Ovary (tissue), 9 donors: ENCODE results near the gene SNX7. TPM values are rescaled to one million over a fixed set of nuclear protein-coding genes. Genes with fewer than 3 reads are reported as not detected.

Source experiments
- DNase-seq, 5 donors: peaks; one replicate each; pipeline ENCODE4 v3.0.0-alpha.2; 2019 to 2020
- H3K27ac ChIP-seq, 2 donors: fragments of 200-600 bp; one replicate each; pipeline versions ENCODE4 v1.5.1 to v1.8.0; 2019 to 2022
- H3K27me3 ChIP-seq: fragments of 200-600 bp; one replicate; pipeline ENCODE4 v1.8.0; 2022
- H3K36me3 ChIP-seq: fragments of 200-600 bp; sonication (generic); one replicate; pipeline ENCODE4 v1.5.1; 2019
- H3K4me1 ChIP-seq: one replicate; pipeline ENCODE4 v1.8.1; 2013; ENCODE audit warnings: mild to moderate bottlenecking, moderate library complexity; ENCODE audit not compliant: insufficient read depth
- H3K4me3 ChIP-seq: fragments of 200-600 bp; sonication (generic); one replicate; pipeline ENCODE4 v1.5.1; 2017
- H3K9me3 ChIP-seq, 2 donors: fragments of 200-600 bp in 1 of 2; sonication (generic) in 1 of 2; one replicate each; pipeline versions ENCODE4 v1.5.1 to v1.8.1; 2013 to 2019; ENCODE audit warnings: mild to moderate bottlenecking in 1 of 2, moderate library complexity in 1 of 2
- CTCF ChIP-seq, 3 donors: fragments of 450-650 bp in 2 of 3; fragments of 200-600 bp in 1 of 3; IDR thresholded peaks; one replicate each; pipeline versions ENCODE4 v1.5.1 to v1.8.0; 2016 to 2022; ENCODE audit warnings: antibody characterized with exemption in 3 of 3, mild to moderate bottlenecking in 1 of 3
- EP300 ChIP-seq: sonication (generic); formaldehyde crosslinking; IDR thresholded peaks from one replicate; pipeline ENCODE4 v1.6.1; 2017; ENCODE audit warnings: antibody characterized with exemption
- POLR2A ChIP-seq: fragments of 450-650 bp; IDR thresholded peaks from one replicate; pipeline ENCODE4 v1.6.1; 2017; ENCODE audit warnings: antibody characterized with exemption, mild to moderate bottlenecking, moderate library complexity
- WGBS, 3 donors: extraction: QIAGEN DNeasy Blood & Tissue Kit in 1 of 3; methylation state at CpG; one replicate each; pipeline versions ENCODE4 v1.1.5 to v1.1.7; 2013 to 2017; 5-methylcytosine and 5-hydroxymethylcytosine counted together
- intact Hi-C, 4 donors: fragments of 100-400 bp; cut with DNase I; formaldehyde crosslinking; loops; one replicate each; pipeline versions ENCODE4 v1.11.0 to v1.15.1; 2022 to 2023
- polyA plus RNA-seq, 2 donors: library from polyadenylated mRNA; stranded (reverse); fragments of 200-250 nt in 1 of 2; fragments of 350-450 nt in 1 of 2; fragmentation: Illumina TruSeq in 1 of 2; extraction: RNeasy Lipid Tissue Mini Kit (QIAGEN cat#74804) in 1 of 2; gene quantifications; one replicate each; pipeline ENCODE4 v1.2.3, GENCODE V29; 2013 to 2014
- total RNA-seq, 7 donors: library from RNA; depleted of rRNA in 2 of 7; stranded (reverse); fragments of >200 nt in 2 of 7; fragmentation: NEBNext Ultra II Directional in 3 of 7; extraction: Animal tissue kit (Norgen Biotek cat#: 25700) in 3 of 7; gene quantifications; one replicate each; pipeline versions ENCODE4 v1.1.0 to v1.2.4, GENCODE V29; 2016 to 2023
- donor health status: DM: no; HTN: no; CAD: no; lungs with moderate emphysema.
- donor health status: DM: no; HTN: no; CAD: no.
- donor health status: Bipolar disorder and iron deficiency.
- donor health status: DM: yes; HTN: yes; CAD: no.
- donor health status: DM: no; HTN: no; CAD: no.
- donor health status: DM: yes; HTN: yes; CAD: no.

SNX7 gene
- total and polyA plus RNA-seq, 9 donors, result 5.4 to 33.0 (median 11.7) TPM

GRCh38 chr1:98690576-98690975, 29.1 kb downstream of the SNX7 start:
- TF ChIP-seq EP300, result no peak
- TF ChIP-seq POLR2A, result no peak
- no peak for TF ChIP-seq CTCF (IDR thresholded peaks at IDR 0.05)
- no peak overlapping the region for H3K4me3 ChIP-seq
- no peak overlapping the region for H3K27ac ChIP-seq
- H3K36me3 ChIP-seq, result no peaks in the 10 kb centered on the region
- DNase-seq, result no peak
- no peaks in the 10 kb centered on the region for H3K4me1 ChIP-seq
- no peaks in the 10 kb centered on the region for H3K9me3 ChIP-seq
- intact Hi-C loops, result no loop called here
- H3K27me3 ChIP-seq, result no peaks in the 10 kb centered on the region

GRCh38 chr1:98692482-98692881, 31.0 kb downstream of the SNX7 start:
- Histone ChIP-seq H3K9me3 (no peaks in the 10 kb centered on the region), H3K27me3 (no peaks in the 10 kb centered on the region), H3K4me1 (no peaks in the 10 kb centered on the region), H3K27ac (no peak overlapping the region), H3K36me3 (no peaks in the 10 kb centered on the region), H3K4me3 (no peak overlapping the region)
- 88 to 96% (median 95%) methylated on average over 2 of the region's 2 CpGs for WGBS, 3 donors
- no peak for DNase-seq
- intact Hi-C loops, result no loop called here
- no peak for TF ChIP-seq CTCF (IDR thresholded peaks at IDR 0.05)
- no peak for TF ChIP-seq EP300

- intact Hi-C loops, result no loop called here
- no peak for DNase-seq
- no peaks in the 10 kb centered on the region for H3K9me3 ChIP-seq
- no peak overlapping the region for H3K4me3 ChIP-seq
- no peaks in the 10 kb centered on the region for H3K27me3 ChIP-seq
- 90 to 92% (median 91%) methylated on average over 2 of the region's 2 CpGs for WGBS, 3 donors
- H3K4me1 ChIP-seq, result no peaks in the 10 kb centered on the region
- no peak overlapping the region for H3K27ac ChIP-seq
- TF ChIP-seq CTCF (IDR thresholded peaks at IDR 0.05), result no peak
- no peak for TF ChIP-seq EP300
- no peak for TF ChIP-seq POLR2A
- no peaks in the 10 kb centered on the region for H3K36me3 ChIP-seq
Measured at GRCh38 chr1:98693385-98693784, 31.9 kb downstream of the SNX7 start.

GRCh38 chr1:98696077-98696476, 34.6 kb downstream of the SNX7 start:
- H3K4me1 ChIP-seq, result no peaks in the 10 kb centered on the region
- intact Hi-C loops, result no loop called here
- no peak for DNase-seq

More at GRCh38 chr1:98696077-98696476, 34.6 kb downstream of the SNX7 start:
- H3K27ac ChIP-seq, result no peak overlapping the region
- H3K4me3 ChIP-seq, result no peak overlapping the region
- H3K36me3 ChIP-seq, result no peaks in the 10 kb centered on the region
- TF ChIP-seq CTCF (IDR thresholded peaks at IDR 0.05) (no peak), EP300 (no peak), POLR2A (no peak)
- 94 to 99% (median 95%) methylated on average over 4 of the region's 4 CpGs for WGBS, 3 donors
- H3K27me3 ChIP-seq, result no peaks in the 10 kb centered on the region
- no peaks in the 10 kb centered on the region for H3K9me3 ChIP-seq
